HG03175 (cell line): ENCODE measurements around the gene GSN.
"Not testable (repeated sequence)": the region's sequence is repeated elsewhere in the genome, so short reads cannot be mapped to it uniquely, and the experiment has no call there.

Experiments
- ATAC-seq: cut with Tn5 transposase; IDR thresholded peaks from one replicate; pipeline ENCODE4 v1.9.1; 2021; ENCODE audit warnings: mild to moderate bottlenecking, moderate library complexity; ENCODE audit not compliant: unreplicated experiment

Gene GSN

GRCh38 chr9:121286973-121287741 lies 19.2 kb downstream of the GSN start:
- ATAC-seq, result no peak

GRCh38 chr9:121288673-121289025 lies 20.7 kb downstream of the GSN start:
- no peak for ATAC-seq

GRCh38 chr9:121289026-121289771 lies 21.2 kb downstream of the GSN start:
- ATAC-seq, result no peak

GRCh38 chr9:121289772-121290370 lies 21.9 kb downstream of the GSN start:
- no peak for ATAC-seq

GRCh38 chr9:121291536-121291935 lies 23.6 kb downstream of the GSN start:
- ATAC-seq, result not testable (repeated sequence)

- no peak for ATAC-seq
Measured at GRCh38 chr9:121292051-121292450, 24.1 kb downstream of the GSN start.

GRCh38 chr9:121292801-121293241 lies 24.9 kb downstream of the GSN start:
- ATAC-seq, result no peak

- ATAC-seq, result no peak
Measured at GRCh38 chr9:121294151-121294743, 26.3 kb downstream of the GSN start.

GRCh38 chr9:121294866-121295661 lies 27.1 kb downstream of the GSN start:
- ATAC-seq, result no peak

GRCh38 chr9:121295662-121296191 lies 27.8 kb downstream of the GSN start:
- no peak for ATAC-seq

GRCh38 chr9:121296213-121297127 lies 28.5 kb downstream of the GSN start:
- no peak for ATAC-seq

- ATAC-seq, result no peak
Measured at GRCh38 chr9:121297389-121297788, 29.4 kb downstream of the GSN start.

- no peak for ATAC-seq
Measured at GRCh38 chr9:121298016-121298538, 30.1 kb downstream of the GSN start.

GRCh38 chr9:121298689-121299466 lies 30.9 kb downstream of the GSN start:
- ATAC-seq, result peak; percentile 21

GRCh38 chr9:121299467-121300282 lies 31.7 kb downstream of the GSN start:
- peak; percentile 53 for ATAC-seq

- ATAC-seq, result no peak
Measured at GRCh38 chr9:121300283-121301119, 32.5 kb downstream of the GSN start.

- ATAC-seq, result no peak
Measured at GRCh38 chr9:121301881-121302286, 33.9 kb downstream of the GSN start.
